Activated CD8-positive, alpha-beta memory T cell treated with anti-CD3 and anti-CD28 coated beads, Interleukin-2, amount 50 U/mL, for 24 hours (primary cell): Measurements from ENCODE around the gene HUS1.
"Not testable (repeated sequence)": the region's sequence is repeated elsewhere in the genome, so short reads cannot be mapped to it uniquely, and the experiment has no call there.

Experiments
- DNase-seq: peaks from one replicate; pipeline ENCODE4 v3.0.0-alpha.2; 2020; ENCODE audit errors: extremely low read depth

HUS1 gene

GRCh38 chr7:47923081-47923875 lies 56.1 kb downstream of the HUS1 start:
- not testable (repeated sequence) for DNase-seq

DNA sequence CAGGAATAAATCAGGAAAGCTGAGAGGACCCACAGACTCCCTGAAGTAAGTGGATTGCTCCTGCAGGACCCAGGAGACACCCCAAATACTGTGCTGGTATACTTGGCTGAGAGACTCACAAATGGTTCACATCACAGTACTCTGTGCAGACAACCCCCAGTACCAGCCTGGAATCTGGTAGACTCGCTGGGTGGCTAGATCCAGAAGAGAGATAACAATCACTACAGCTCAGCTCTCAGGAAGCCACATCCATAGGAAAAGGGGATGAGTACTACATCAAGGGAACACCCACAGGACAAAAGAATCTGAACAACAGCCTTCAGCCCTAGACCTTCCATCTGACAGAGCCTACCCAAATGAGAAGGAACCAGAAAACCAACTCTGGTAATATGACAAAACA lies 62.9 kb downstream of the HUS1 start:
- DNase-seq, result not testable (repeated sequence)

DNA sequence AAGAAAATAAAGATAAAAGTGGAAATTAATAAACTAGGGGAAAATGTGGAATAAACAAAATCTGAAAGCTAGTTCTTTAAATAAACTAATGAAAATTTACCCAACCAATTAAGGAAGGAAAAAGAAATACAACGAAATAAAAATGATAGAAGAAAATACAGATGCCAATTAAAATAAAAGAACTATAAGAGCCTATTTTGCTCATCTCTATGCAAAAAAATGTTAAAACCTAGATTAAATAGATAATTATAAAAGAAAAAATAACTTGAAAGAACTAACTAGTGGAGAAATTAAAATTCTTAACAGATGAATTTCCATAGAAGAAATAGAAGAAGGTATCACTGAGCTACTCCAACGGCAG lies 63.8 kb downstream of the HUS1 start:
- no peak for DNase-seq

- DNase-seq, result no peak
Observed at GRCh38 chr7:47914717-47915615, 64.4 kb downstream of the HUS1 start.
